ENCODE data around the gene GABRD. TPM values are rescaled to one million over a fixed set of nuclear protein-coding genes. Genes with fewer than 3 reads are reported as not detected.

Gene GABRD, protein sequence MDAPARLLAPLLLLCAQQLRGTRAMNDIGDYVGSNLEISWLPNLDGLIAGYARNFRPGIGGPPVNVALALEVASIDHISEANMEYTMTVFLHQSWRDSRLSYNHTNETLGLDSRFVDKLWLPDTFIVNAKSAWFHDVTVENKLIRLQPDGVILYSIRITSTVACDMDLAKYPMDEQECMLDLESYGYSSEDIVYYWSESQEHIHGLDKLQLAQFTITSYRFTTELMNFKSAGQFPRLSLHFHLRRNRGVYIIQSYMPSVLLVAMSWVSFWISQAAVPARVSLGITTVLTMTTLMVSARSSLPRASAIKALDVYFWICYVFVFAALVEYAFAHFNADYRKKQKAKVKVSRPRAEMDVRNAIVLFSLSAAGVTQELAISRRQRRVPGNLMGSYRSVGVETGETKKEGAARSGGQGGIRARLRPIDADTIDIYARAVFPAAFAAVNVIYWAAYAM
- not detected in 2 replicates for total RNA-seq

DNA sequence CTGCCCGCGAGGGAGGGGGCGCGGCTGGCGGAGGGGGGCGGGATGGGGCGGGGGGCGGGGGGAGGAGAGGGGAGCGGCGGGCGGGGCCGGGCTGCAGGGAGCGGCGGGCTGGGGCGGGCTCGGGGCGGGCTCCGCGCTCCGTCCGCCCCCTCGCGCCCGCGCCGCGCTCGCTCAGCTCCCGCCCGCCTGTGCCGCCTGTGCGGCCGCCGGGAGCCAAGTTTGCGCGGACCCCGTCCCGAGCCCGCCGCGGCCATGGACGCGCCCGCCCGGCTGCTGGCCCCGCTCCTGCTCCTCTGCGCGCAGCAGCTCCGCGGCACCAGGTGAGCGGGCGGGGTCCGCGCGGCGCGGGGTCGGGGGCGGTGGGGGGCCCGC lies at the start of gene GABRD:
Gene GABRD (plus strand): TSS at position 174 of the 372 bp plus-strand sequence. CDS start 79 bp downstream, at position 253.

DNA sequence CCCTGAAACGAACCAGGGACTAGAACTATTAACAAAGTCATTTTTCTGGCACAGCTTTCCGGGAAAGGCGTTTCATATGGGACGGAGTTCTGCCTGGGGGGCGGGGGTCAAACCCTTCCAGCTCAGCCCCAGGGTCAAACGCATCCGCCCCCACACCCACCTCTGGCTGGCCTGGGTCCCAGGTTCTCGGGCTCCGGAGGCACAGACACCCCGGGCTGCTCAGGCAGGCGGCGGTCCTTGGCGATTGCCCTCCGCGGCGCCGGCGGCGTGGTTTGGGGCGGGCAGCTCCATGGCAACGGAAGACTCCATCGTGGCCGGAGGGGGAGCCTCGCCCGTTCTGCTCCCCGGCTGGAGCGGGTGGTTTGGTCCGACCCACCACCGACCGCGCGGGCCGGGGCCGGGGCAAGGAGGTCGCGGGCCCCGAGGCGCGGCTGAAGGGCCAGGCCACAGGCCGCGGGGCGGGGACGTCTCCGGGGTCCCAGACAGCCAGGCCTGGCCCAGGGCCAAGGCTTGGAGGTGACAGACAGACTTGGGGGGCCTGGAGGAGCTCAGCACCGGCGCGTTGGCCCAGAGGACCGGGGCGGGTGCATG lies 15.5 kb upstream of the GABRD start, which contains the start of gene CFAP74:
Gene CFAP74 (minus strand): TSS at position 246 of the 591 bp plus-strand sequence. CDS start 12,830 bp downstream, outside the sequence.

DNA sequence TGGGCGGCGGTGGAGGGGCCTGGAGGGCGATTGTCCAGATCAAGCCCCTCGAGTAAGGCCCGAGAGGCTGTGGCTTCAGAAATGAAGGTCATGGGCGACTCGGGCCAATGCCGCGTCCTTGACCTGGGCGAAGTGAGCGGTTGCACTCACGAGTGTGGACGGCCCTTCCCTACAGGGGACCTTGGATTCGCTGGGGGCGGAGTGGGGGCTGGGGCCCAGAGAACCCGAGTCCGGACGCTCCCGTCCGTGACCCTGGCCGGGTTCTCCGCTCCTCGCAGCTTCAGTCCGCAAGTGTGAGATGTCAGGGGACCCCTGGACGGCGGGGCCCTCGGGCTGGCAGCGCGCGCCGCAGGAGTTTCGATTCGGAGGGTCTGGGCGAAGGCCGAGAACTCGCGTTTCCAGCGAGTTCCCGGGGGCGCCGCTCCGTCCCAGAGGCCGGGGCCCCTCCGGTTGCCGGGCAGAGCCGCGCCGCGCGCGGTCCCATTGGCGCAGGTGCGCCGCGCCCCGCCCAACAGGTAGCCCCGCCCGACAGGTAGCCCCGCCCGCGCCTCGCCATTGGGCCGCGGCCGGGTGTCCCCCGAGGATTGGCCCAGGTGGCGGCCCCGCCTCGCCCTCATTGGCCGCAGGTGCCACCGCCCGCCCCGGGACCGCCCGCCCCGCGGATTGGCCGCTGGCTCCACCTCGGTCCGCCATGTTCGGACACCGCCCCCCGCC lies 30.7 kb downstream of the GABRD start, which contains the start of gene PRKCZ:
Gene PRKCZ (plus strand): TSS at position 694 of the 714 bp plus-strand sequence. CDS start 220 bp downstream, outside the sequence.

Other genes with a start within 250 kb of the GABRD start
- gene NADK, start 240.9 kb upstream of the GABRD start, total RNA-seq = 28.7 and 37.6 TPM in 2 replicates
- 61.3 and 67.9 TPM in 2 replicates for gene GNB1, start 128.3 kb upstream of the GABRD start, total RNA-seq
- 0.28 TPM in 2 replicates for gene CALML6, start 104.1 kb upstream of the GABRD start, total RNA-seq
- gene TMEM52, start 100.1 kb upstream of the GABRD start, total RNA-seq = not detected in 2 replicates
- gene CFAP74, start 15.6 kb upstream of the GABRD start, total RNA-seq = not detected in 2 replicates
- 6.4 and 7.5 TPM in 2 replicates for gene PRKCZ, start 31.1 kb downstream of the GABRD start, total RNA-seq
- gene FAAP20, start 175.4 kb downstream of the GABRD start, total RNA-seq = 18.3 and 19.1 TPM in 2 replicates
- gene SKI, start 209.0 kb downstream of the GABRD start, total RNA-seq = 10.5 and 15.6 TPM in 2 replicates